GM12864 (cell line): ENCODE measurements around the gene RASSF4.

Experiments used
- DNase-seq: peaks from one replicate; pipeline ENCODE4 v3.0.0-alpha.2; 2011; ENCODE audit warnings: low read depth
- H3K4me3 ChIP-seq: 2 replicates; pipeline ENCODE4 v1.5.1; 2011; ENCODE audit warnings: mild to moderate bottlenecking, low read depth, low read length, control low read depth
- TF ChIP-seq, protein P1 (sequence below): IDR thresholded peaks from 2 replicates; pipeline ENCODE4 v1.5.1; 2011; ENCODE audit warnings: low read depth, mild to moderate bottlenecking, moderate library complexity, low read length, control low read depth, inconsistent platforms; ENCODE audit errors: missing control alignments

RASSF4 gene

DNA sequence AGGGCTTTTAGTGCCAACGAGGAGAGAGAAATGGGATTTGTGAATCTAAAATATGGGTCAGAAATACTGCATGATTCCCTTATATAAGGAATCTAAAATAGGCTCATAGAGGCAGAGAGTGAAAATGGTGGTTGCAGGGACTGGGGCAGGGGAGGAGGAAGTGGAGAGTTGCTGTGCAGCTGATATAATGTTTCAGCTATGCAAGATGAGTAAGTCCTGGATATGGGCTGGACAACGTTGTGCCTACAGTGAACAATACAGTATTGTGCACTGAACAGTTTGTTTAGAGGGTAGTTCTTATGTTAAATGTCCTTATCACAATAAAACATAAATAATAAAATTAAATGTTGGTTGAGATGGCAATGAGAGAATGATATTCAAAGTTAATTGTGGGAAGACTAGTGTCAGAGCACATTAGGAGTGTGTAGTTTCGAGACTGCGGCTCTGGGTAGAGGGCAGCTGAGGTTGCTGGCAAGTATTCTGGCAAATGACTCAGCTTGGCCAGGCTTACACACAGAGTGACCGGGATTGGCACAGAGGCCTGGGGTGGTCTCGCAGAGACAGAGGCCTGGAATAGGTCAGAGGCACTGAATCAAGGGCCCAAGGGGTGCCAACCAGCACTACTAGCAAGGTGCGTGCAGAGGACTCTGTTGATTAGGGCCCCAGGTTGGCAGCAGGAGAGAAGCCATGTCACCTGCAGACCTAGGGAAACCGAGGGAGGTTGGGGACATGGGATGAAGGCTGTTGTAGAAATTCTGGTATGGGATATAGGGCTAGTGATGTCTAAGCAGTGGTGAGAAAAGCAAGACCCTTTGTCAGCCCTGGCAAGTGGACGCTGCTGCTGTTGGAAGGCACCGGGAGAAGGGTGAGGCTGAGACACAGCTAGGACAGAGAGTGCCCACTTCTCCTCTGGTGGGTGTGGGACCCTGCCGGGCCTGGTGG lies 21.8 kb downstream of the RASSF4 start:
- H3K4me3 ChIP-seq: no peak overlapping the region
- DNase-seq: no peak
- TF ChIP-seq, protein P1, sequence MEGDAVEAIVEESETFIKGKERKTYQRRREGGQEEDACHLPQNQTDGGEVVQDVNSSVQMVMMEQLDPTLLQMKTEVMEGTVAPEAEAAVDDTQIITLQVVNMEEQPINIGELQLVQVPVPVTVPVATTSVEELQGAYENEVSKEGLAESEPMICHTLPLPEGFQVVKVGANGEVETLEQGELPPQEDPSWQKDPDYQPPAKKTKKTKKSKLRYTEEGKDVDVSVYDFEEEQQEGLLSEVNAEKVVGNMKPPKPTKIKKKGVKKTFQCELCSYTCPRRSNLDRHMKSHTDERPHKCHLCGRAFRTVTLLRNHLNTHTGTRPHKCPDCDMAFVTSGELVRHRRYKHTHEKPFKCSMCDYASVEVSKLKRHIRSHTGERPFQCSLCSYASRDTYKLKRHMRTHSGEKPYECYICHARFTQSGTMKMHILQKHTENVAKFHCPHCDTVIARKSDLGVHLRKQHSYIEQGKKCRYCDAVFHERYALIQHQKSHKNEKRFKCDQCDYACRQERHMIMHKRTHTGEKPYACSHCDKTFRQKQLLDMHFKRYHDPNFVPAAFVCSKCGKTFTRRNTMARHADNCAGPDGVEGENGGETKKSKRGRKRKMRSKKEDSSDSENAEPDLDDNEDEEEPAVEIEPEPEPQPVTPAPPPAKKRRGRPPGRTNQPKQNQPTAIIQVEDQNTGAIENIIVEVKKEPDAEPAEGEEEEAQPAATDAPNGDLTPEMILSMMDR: no peak

DNA sequence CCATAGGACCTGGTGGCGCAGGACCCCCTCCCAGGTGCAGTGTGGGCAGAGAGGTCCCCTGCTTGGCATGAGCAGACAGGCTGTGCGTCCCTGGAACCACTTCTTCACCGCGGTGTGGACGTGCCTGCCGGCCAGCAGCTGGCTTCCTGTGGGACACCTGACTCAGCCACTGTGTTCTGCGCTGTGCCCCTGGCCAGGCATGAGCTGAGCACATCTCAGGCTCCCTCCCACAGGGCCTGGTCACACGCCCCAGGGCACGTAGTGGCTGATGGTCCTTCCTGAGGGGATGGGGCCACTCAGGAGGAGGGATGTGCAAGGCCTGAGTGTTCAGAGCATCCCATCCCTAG lies 22.5 kb downstream of the RASSF4 start:
- no peak overlapping the region for H3K4me3 ChIP-seq
- DNase-seq: no peak
- TF ChIP-seq, protein P1: no peak

DNA sequence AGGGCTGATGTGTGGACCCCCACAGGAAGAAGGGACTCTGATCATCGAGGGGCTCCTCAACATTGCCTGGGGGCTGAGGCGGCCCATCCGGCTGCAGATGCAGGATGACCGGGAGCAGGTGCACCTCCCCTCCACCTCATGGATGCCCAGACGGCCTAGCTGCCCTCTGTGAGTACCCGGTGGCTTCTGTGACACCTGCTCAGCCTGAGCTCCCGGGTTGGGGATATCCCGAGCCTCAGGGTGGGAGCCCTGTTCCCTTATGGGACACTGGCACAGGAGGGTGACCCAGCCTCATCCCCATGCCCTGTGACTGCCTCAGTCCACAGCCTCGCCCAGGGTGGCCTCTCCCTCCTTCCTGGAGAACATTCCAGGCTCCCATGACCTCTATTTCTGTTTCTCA lies 22.9 kb downstream of the RASSF4 start:
- H3K4me3 ChIP-seq: no peak overlapping the region
- TF ChIP-seq, protein P1: no peak
- DNase-seq: no peak

DNA sequence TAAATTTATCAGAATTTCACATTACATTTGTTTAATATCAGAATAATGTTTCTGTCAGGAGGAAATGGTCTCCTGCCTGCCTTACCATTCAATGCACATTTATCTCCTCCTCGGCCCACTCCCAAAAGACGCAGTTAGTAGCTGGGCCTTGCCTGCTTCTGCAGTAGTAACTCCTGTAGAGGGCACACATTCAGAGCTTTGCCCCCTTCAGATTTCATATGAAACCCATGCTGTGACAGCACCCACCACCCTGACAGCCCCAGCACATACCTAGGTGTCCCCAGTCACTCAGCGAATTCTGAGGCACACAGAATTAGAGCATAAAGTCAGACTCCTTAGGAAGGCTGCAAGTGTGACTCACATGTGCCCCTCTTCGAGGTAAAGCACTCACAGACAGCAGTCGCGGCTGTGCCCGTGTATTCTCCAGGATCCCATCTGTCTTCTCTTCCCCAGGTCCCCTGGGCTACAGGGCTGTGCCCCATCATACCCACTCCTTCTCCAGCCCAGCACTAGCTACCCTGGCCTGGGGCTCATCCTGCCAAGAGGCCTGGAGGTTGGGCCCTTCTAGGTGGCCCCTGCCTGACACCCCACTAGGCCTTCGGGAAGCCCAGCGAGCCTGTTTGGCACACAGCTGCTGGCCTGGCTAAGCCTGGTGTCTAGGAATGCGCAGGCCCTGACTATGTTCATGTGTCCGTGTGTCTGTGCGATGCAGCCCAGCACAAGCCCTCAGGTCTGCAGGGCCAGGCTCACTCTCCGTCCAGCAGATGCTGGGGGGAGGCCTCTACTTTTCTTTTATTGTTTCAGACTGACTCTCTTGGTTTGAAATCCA lies 23.7 kb downstream of the RASSF4 start:
- no peak overlapping the region for H3K4me3 ChIP-seq
- TF ChIP-seq, protein P1: no peak
- no peak for DNase-seq

DNA sequence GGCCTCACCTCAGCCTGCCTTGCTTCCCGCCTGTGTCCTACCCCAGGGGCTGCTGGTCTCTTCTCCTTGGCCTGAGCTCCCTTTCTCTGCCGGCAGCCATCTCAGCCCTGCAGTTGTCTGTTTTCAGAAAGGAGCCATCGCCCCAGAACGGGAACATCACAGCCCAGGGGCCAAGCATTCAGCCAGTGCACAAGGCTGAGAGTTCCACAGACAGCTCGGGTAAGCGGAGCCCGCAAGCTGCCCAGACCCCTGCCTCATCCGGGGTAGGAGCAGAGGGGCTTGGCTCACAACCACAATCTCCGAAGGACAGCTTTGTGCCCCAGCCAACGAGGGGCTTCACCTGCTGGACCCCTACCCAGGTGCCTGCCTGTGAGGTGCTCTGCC lies 24.3 kb downstream of the RASSF4 start:
- TF ChIP-seq, protein P1: no peak
- DNase-seq: no peak
- no peak overlapping the region for H3K4me3 ChIP-seq

DNA sequence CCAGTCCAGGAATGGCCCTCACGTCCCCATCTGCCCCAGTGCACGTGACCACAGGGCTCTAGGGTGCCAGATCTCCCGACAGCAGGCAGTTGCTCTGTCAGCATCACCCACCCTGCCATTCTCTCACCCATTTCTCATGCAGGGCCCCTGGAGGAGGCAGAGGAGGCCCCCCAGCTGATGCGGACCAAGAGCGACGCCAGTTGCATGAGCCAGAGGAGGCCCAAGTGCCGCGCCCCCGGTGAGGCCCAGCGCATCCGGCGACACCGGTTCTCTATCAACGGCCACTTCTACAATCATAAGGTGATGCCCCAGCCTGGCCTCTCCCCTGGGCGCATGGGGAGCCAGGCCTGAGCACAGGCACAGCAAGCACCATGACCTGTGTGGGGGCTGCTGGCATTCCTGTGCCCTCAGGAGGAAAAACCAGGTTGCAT lies 25.1 kb downstream of the RASSF4 start:
- DNase-seq: no peak
- H3K4me3 ChIP-seq: no peak overlapping the region
- TF ChIP-seq, protein P1: no peak
